Memory B cell (primary cell): ENCODE data around the gene TMEM134.
"Not testable (repeated sequence)": the region's sequence is repeated elsewhere in the genome, so short reads cannot be mapped to it uniquely, and the experiment has no call there.

Experiments used
- ATAC-seq: fragments of 150-1000 bp; cut with Tn5 transposase; 2 replicates; pipeline ENCODE4 v1.10.0; 2021; ENCODE audit warnings: low read depth, mild to moderate bottlenecking, moderate library complexity
- DNase-seq, 2 donors: peaks; one replicate each; pipeline ENCODE4 v3.0.0; 2022; ENCODE audit warnings: low spot score in 2 of 2
- H3K27ac Mint-ChIP-seq: one replicate; pipeline ENCODE4 v1.8.0; 2022; ENCODE audit warnings: mild to moderate bottlenecking, moderate library complexity, mixed read lengths
- H3K27me3 Mint-ChIP-seq: one replicate; pipeline ENCODE4 v1.8.0; 2022; ENCODE audit warnings: mixed read lengths
- H3K36me3 Mint-ChIP-seq: one replicate; pipeline ENCODE4 v1.8.0; 2022; ENCODE audit warnings: mild to moderate bottlenecking, mixed read lengths
- H3K4me1 Mint-ChIP-seq: one replicate; pipeline ENCODE4 v1.8.0; 2022; ENCODE audit warnings: mixed read lengths
- H3K4me3 Mint-ChIP-seq: one replicate; pipeline ENCODE4 v1.8.0; 2022; ENCODE audit warnings: mild to moderate bottlenecking, moderate library complexity, mixed read lengths
- H3K9me3 Mint-ChIP-seq: one replicate; pipeline ENCODE4 v1.8.0; 2022; ENCODE audit warnings: mixed read lengths

TMEM134 gene

GRCh38 chr11:67494371-67495233 lies 25.6 kb upstream of the TMEM134 start:
- DNase-seq = no peak
- H3K27ac Mint-ChIP-seq = no peak overlapping the region
- no peak overlapping the region for H3K4me3 Mint-ChIP-seq
- ATAC-seq = no peak
- no peaks in the 10 kb centered on the region for H3K9me3 Mint-ChIP-seq
- H3K27me3 Mint-ChIP-seq = no peaks in the 10 kb centered on the region
- H3K4me1 Mint-ChIP-seq = peaks cover 8% of the 10 kb centered on the region
- peaks cover 21% of the 10 kb centered on the region for H3K36me3 Mint-ChIP-seq

- ATAC-seq (no peak), DNase-seq (no peak)
- Mint-ChIP-seq H3K4me1 (peaks cover 9% of the 10 kb centered on the region), H3K27me3 (no peaks in the 10 kb centered on the region), H3K36me3 (peaks cover 20% of the 10 kb centered on the region), H3K27ac (no peak overlapping the region), H3K4me3 (no peak overlapping the region), H3K9me3 (no peaks in the 10 kb centered on the region)
Observed at GRCh38 chr11:67493548-67494370, 24.7 kb upstream of the TMEM134 start.

GRCh38 chr11:67492801-67493547 lies 23.9 kb upstream of the TMEM134 start:
- DNase-seq (no peak), ATAC-seq (no peak)
- H3K27me3 Mint-ChIP-seq = no peaks in the 10 kb centered on the region
- H3K36me3 Mint-ChIP-seq = peaks cover 21% of the 10 kb centered on the region
- H3K27ac Mint-ChIP-seq = no peak overlapping the region
- H3K4me3 Mint-ChIP-seq = no peak overlapping the region
- peaks cover 14% of the 10 kb centered on the region for H3K4me1 Mint-ChIP-seq
- no peaks in the 10 kb centered on the region for H3K9me3 Mint-ChIP-seq

- Mint-ChIP-seq H3K27ac (no peak overlapping the region), H3K4me1 (peaks cover 20% of the 10 kb centered on the region), H3K27me3 (no peaks in the 10 kb centered on the region), H3K4me3 (no peak overlapping the region), H3K9me3 (no peaks in the 10 kb centered on the region), H3K36me3 (peaks cover 24% of the 10 kb centered on the region)
- ATAC-seq (no peak), DNase-seq (no peak)
Observed at GRCh38 chr11:67492069-67492727, 23.1 kb upstream of the TMEM134 start.

- Mint-ChIP-seq H3K27me3 (no peaks in the 10 kb centered on the region), H3K4me1 (peaks cover 26% of the 10 kb centered on the region), H3K36me3 (peaks cover 24% of the 10 kb centered on the region), H3K9me3 (no peaks in the 10 kb centered on the region), H3K4me3 (no peak overlapping the region), H3K27ac (no peak overlapping the region)
- no peak for DNase-seq
- ATAC-seq = no peak
Observed at GRCh38 chr11:67491276-67492068, 22.4 kb upstream of the TMEM134 start.

GRCh38 chr11:67490727-67491065 lies 21.6 kb upstream of the TMEM134 start:
- Mint-ChIP-seq H3K9me3 (no peaks in the 10 kb centered on the region), H3K36me3 (peaks cover 21% of the 10 kb centered on the region), H3K4me1 (peaks cover 32% of the 10 kb centered on the region), H3K27ac (no peak overlapping the region), H3K27me3 (no peaks in the 10 kb centered on the region), H3K4me3 (no peak overlapping the region)
- DNase-seq = no peak
- no peak for ATAC-seq

- DNase-seq (no peak), ATAC-seq (no peak)
- H3K9me3 Mint-ChIP-seq = no peaks in the 10 kb centered on the region
- no peak overlapping the region for H3K27ac Mint-ChIP-seq
- H3K4me1 Mint-ChIP-seq = peaks cover 34% of the 10 kb centered on the region
- H3K27me3 Mint-ChIP-seq = no peaks in the 10 kb centered on the region
- peaks cover 18% of the 10 kb centered on the region for H3K36me3 Mint-ChIP-seq
- no peak overlapping the region for H3K4me3 Mint-ChIP-seq
Observed at GRCh38 chr11:67489885-67490726, 21.1 kb upstream of the TMEM134 start.

GRCh38 chr11:67489203-67489884 lies 20.3 kb upstream of the TMEM134 start:
- Mint-ChIP-seq H3K27ac (peak overlapping the region; percentile 31), H3K4me3 (no peak overlapping the region), H3K4me1 (peaks cover 41% of the 10 kb centered on the region), H3K9me3 (no peaks in the 10 kb centered on the region), H3K36me3 (peaks cover 17% of the 10 kb centered on the region), H3K27me3 (no peaks in the 10 kb centered on the region)
- no peak for ATAC-seq
- DNase-seq = no peak

GRCh38 chr11:67486481-67487195 lies 17.6 kb upstream of the TMEM134 start:
- DNase-seq = peak in 1 of 2 donors; percentile 40
- Mint-ChIP-seq H3K27me3 (no peaks in the 10 kb centered on the region), H3K36me3 (peaks cover 15% of the 10 kb centered on the region), H3K4me3 (peak overlapping the region; percentile 73), H3K27ac (peak overlapping the region; percentile 92), H3K4me1 (peaks cover 58% of the 10 kb centered on the region), H3K9me3 (no peaks in the 10 kb centered on the region)
- ATAC-seq = peak; percentile 12

GRCh38 chr11:67485873-67486361 lies 16.9 kb upstream of the TMEM134 start:
- peak; percentile 6 for ATAC-seq
- Mint-ChIP-seq H3K36me3 (peaks cover 12% of the 10 kb centered on the region), H3K4me3 (peak overlapping the region; percentile 73), H3K4me1 (peaks cover 56% of the 10 kb centered on the region), H3K27ac (peak overlapping the region; percentile 92)
- H3K27me3 Mint-ChIP-seq, H3K9me3 Mint-ChIP-seq, DNase-seq: not testable (repeated sequence)

- DNase-seq (peak; percentile 57 to 64), ATAC-seq (peak; percentile 36)
- peak overlapping the region; percentile 92 for H3K27ac Mint-ChIP-seq
- H3K27me3 Mint-ChIP-seq = no peaks in the 10 kb centered on the region
- H3K4me3 Mint-ChIP-seq = peak overlapping the region; percentile 99
- H3K9me3 Mint-ChIP-seq = no peaks in the 10 kb centered on the region
- peaks cover 55% of the 10 kb centered on the region for H3K4me1 Mint-ChIP-seq
- peaks cover 10% of the 10 kb centered on the region for H3K36me3 Mint-ChIP-seq
Observed at GRCh38 chr11:67484847-67485311, 15.8 kb upstream of the TMEM134 start.
